Neuronal stem cell (in vitro differentiated cells): Measurements from ENCODE around the gene LAMA5.

ENCODE experiments used
- DNase-seq: peaks from one replicate; pipeline ENCODE4 v3.0.0-alpha.2; 2013; ENCODE audit warnings: low spot score
- H2AFZ ChIP-seq: one replicate; pipeline ENCODE4 v1.6.1; 2013; ENCODE audit warnings: mild to moderate bottlenecking, low read length, inconsistent platforms
- H2AK5ac ChIP-seq: 2 replicates; pipeline ENCODE4 v1.6.1; 2013; ENCODE audit warnings: low read depth, mild to moderate bottlenecking, inconsistent platforms, low read length, moderate library complexity, mixed read lengths
- H2BK120ac ChIP-seq: 2 replicates; pipeline ENCODE4 v1.6.1; 2013; ENCODE audit warnings: low read depth, mild to moderate bottlenecking, inconsistent platforms, low read length, moderate library complexity, mixed read lengths
- H2BK12ac ChIP-seq: one replicate; pipeline ENCODE4 v1.6.1; 2013; ENCODE audit warnings: low read length, inconsistent platforms
- H2BK15ac ChIP-seq: 2 replicates; pipeline ENCODE4 v1.6.1; 2013; ENCODE audit warnings: mild to moderate bottlenecking, low read length, inconsistent platforms, mixed read lengths
- H2BK5ac ChIP-seq: one replicate; pipeline ENCODE4 v1.6.1; 2013; ENCODE audit warnings: inconsistent platforms, mild to moderate bottlenecking, low read length, moderate library complexity
- H3K14ac ChIP-seq: one replicate; pipeline ENCODE4 v1.6.1; 2013; ENCODE audit warnings: low read length, inconsistent platforms
- H3K18ac ChIP-seq: 2 replicates; pipeline ENCODE4 v1.6.1; 2013; ENCODE audit warnings: low read length, inconsistent platforms
- H3K23ac ChIP-seq: 2 replicates; pipeline ENCODE4 v1.6.1; 2013; ENCODE audit warnings: low read depth, mild to moderate bottlenecking, mixed read lengths, low read length, inconsistent platforms; ENCODE audit not compliant: poor library complexity
- H3K27ac ChIP-seq: replicated peaks from 3 replicates; pipeline ENCODE4 v1.5.1; 2013; ENCODE audit warnings: low read length, inconsistent platforms
- H3K27me3 ChIP-seq, 3 experiments: 2 replicates each; pipeline ENCODE4 v1.6.1; 2013; ENCODE audit warnings: low read length in 3 of 3, mild to moderate bottlenecking in 2 of 3, inconsistent platforms in 1 of 3, low read depth in 1 of 3, mixed read lengths in 1 of 3, moderate library complexity in 1 of 3; ENCODE audit not compliant: control insufficient read depth in 3 of 3, insufficient read depth in 3 of 3
- H3K36me3 ChIP-seq, 2 donors: replicated peaks in 1 of 2; 2 replicates each; pipeline ENCODE4 v1.6.1; 2013; ENCODE audit warnings: low read length in 2 of 2; ENCODE audit not compliant: control insufficient read depth in 2 of 2, insufficient read depth in 2 of 2
- H3K4ac ChIP-seq: 2 replicates; pipeline ENCODE4 v1.6.1; 2013; ENCODE audit warnings: inconsistent platforms, mild to moderate bottlenecking, low read length, moderate library complexity
- H3K4me1 ChIP-seq, 2 donors: 1 replicate in 1 of 2; 2 replicates in 1 of 2; pipeline ENCODE4 v1.6.1; 2013; ENCODE audit warnings: low read length in 2 of 2, low read depth in 1 of 2; ENCODE audit not compliant: control insufficient read depth in 2 of 2, insufficient read depth in 1 of 2
- H3K4me2 ChIP-seq: one replicate; pipeline ENCODE4 v1.6.1; 2013; ENCODE audit warnings: mild to moderate bottlenecking, low read length, inconsistent platforms; ENCODE audit not compliant: insufficient read depth, poor library complexity, severe bottlenecking
- H3K4me3 ChIP-seq, 2 donors: 2 replicates each; pipeline ENCODE4 v1.5.1; 2013; ENCODE audit warnings: low read length in 2 of 2, mild to moderate bottlenecking in 2 of 2, inconsistent platforms in 1 of 2, moderate library complexity in 1 of 2
- H3K79me1 ChIP-seq: one replicate; pipeline ENCODE4 v1.6.1; 2013; ENCODE audit warnings: low read depth, mild to moderate bottlenecking, inconsistent platforms, low read length, moderate library complexity
- H3K9ac ChIP-seq: one replicate; pipeline ENCODE4 v1.6.1; 2013; ENCODE audit warnings: mild to moderate bottlenecking, low read depth, low read length, inconsistent platforms; ENCODE audit not compliant: poor library complexity
- H3K9me3 ChIP-seq, 2 donors: replicated peaks in 1 of 2; 2 replicates each; pipeline versions ENCODE3 to v1.6.1; 2013; ENCODE audit warnings: low read length in 2 of 2, mild to moderate bottlenecking in 2 of 2, inconsistent platforms in 1 of 2, low read depth in 1 of 2, mixed read lengths in 1 of 2, moderate library complexity in 1 of 2; ENCODE audit not compliant: control insufficient read depth in 2 of 2, insufficient read depth in 1 of 2
- H4K8ac ChIP-seq: one replicate; pipeline ENCODE4 v1.6.1; 2013; ENCODE audit warnings: low read depth, mild to moderate bottlenecking, inconsistent platforms, low read length, moderate library complexity
- H4K91ac ChIP-seq: one replicate; pipeline ENCODE4 v1.6.1; 2013; ENCODE audit warnings: low read length, low read depth, mild to moderate bottlenecking, inconsistent platforms; ENCODE audit not compliant: poor library complexity
- WGBS, 2 donors: extraction: QIAGEN DNeasy Blood & Tissue Kit; methylation state at CpG; one replicate each; pipeline ENCODE4 v1.1.7; 2013; ENCODE audit warnings: missing lambda C conversion rate in 2 of 2, mixed read lengths in 1 of 2; ENCODE audit not compliant: insufficient read length in 2 of 2, insufficient replicate concordance in 1 of 2; ENCODE audit errors: extremely low coverage in 2 of 2; 5-methylcytosine and 5-hydroxymethylcytosine counted together

Gene LAMA5

DNA sequence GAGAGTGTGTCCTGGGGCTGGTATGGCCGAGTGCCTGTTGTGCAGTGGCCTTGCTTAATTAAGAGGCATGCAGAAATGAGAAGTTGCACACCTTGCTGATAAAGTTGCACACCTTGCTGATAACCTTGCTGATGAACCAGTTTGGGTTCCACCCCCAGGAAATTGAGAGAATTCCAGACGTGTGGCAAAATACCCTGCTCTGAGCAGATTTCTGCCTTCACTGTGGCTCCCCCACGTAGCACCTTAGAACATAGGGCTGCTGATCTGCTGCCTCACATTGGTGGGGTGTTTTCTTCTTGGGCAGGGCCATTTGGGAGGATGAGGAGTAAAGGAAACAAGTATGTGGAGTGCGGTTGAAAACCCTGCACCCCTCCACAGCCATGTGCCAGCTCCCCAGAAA lies 86.8 kb downstream of the LAMA5 start:
- Histone ChIP-seq H2AK5ac (no peak overlapping the region), H3K23ac (no peak overlapping the region), H3K4me3 (no peak overlapping the region), H2AFZ (no peak overlapping the region), H3K9me3 (no peaks in the 10 kb centered on the region), H3K27ac (no peak overlapping the region), H3K4me2 (no peak overlapping the region), H3K18ac (no peak overlapping the region), H4K8ac (no peak overlapping the region), H3K27me3 (no peaks in the 10 kb centered on the region), H2BK120ac (no peak overlapping the region), H3K79me1 (peaks cover 3% of the 10 kb centered on the region), H3K4ac (no peak overlapping the region), H3K4me1 (no peaks in the 10 kb centered on the region), H4K91ac (no peak overlapping the region), H3K14ac (no peak overlapping the region), H2BK15ac (no peak overlapping the region), H3K9ac (no peak overlapping the region), H2BK5ac (no peak overlapping the region), H2BK12ac (no peak overlapping the region), H3K36me3 (peaks cover 42 to 91% of the 10 kb centered on the region in 2 donors)
- no CpG with 5 or more reads among the region's 4 CpGs for WGBS, 2 donors
- DNase-seq = no peak

DNA sequence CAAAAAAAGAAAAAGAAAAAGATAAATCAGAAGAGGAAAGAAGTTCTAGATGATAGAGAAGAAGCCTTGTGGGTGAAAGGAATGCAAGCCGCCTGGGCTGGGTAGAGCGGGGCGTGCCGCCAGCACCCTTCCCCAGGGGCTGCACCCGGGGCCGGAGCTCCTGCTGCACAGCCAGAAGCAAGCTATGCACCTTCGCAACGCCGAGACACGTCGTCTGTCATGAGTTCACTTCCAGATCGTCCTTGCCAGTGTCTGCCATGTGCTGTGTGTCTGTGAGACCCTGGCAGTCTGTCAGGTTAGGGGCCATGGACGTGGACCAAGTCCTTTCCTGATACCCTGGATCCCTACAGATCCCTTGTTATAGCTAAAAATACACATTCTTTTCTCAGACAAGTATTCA lies 89.9 kb downstream of the LAMA5 start:
- no peak overlapping the region for H3K4me3 ChIP-seq
- H2BK12ac ChIP-seq = no peak overlapping the region
- WGBS, 2 donors = no CpG with 5 or more reads among the region's 13 CpGs
- H3K79me1 ChIP-seq = peaks cover 3% of the 10 kb centered on the region
- no peaks in the 10 kb centered on the region for H3K4me1 ChIP-seq
- H3K14ac ChIP-seq = no peak overlapping the region
- no peak overlapping the region for H3K18ac ChIP-seq
- no peaks in the 10 kb centered on the region for H3K27me3 ChIP-seq
- no peak overlapping the region for H3K4ac ChIP-seq
- H3K23ac ChIP-seq = no peak overlapping the region
- no peak overlapping the region for H4K91ac ChIP-seq
- H3K4me2 ChIP-seq = no peak overlapping the region
- H2BK15ac ChIP-seq = no peak overlapping the region
- no peak overlapping the region for H2AK5ac ChIP-seq
- H3K27ac ChIP-seq = no peak overlapping the region
- no peaks in the 10 kb centered on the region for H3K9me3 ChIP-seq
- peaks cover 50 to 87% of the 10 kb centered on the region in 2 donors for H3K36me3 ChIP-seq
- H3K9ac ChIP-seq = no peak overlapping the region
- no peak overlapping the region for H2BK120ac ChIP-seq
- no peak overlapping the region for H4K8ac ChIP-seq
- no peak for DNase-seq
- no peak overlapping the region for H2BK5ac ChIP-seq
- no peak overlapping the region for H2AFZ ChIP-seq

DNA sequence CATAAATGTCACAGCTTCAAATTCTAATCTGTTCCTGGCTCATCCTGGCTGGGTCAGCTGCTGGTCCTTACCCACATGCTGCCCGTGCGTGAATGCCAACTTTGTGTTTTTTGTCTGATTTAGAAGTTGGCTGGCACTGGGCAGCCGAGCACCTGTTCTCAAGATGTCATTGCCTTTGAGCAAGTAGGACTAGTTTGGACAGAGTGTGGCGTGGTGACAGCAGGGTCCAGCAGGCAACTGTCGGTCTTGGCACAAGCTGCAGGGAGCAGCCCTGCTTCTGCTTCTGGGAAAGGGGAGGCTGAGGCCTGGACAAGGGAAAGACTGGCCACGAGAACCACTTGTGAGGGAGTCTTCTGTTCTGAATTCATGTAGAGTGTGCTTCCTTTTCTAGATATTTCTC lies 90.7 kb downstream of the LAMA5 start:
- Histone ChIP-seq H3K4me1 (no peaks in the 10 kb centered on the region), H3K9ac (no peak overlapping the region), H3K27ac (no peak overlapping the region), H3K79me1 (peaks cover 3% of the 10 kb centered on the region), H3K27me3 (no peaks in the 10 kb centered on the region), H2BK15ac (no peak overlapping the region), H4K8ac (no peak overlapping the region), H4K91ac (no peak overlapping the region), H2BK5ac (no peak overlapping the region), H2AK5ac (no peak overlapping the region), H3K23ac (no peak overlapping the region), H3K4ac (no peak overlapping the region), H2BK120ac (no peak overlapping the region), H3K9me3 (no peaks in the 10 kb centered on the region), H3K36me3 (peaks cover 49 to 87% of the 10 kb centered on the region in 2 donors), H3K4me3 (no peak overlapping the region), H2AFZ (no peak overlapping the region), H3K18ac (no peak overlapping the region), H3K14ac (no peak overlapping the region), H2BK12ac (no peak overlapping the region), H3K4me2 (no peak overlapping the region)
- no CpG with 5 or more reads among the region's 6 CpGs for WGBS, 2 donors
- DNase-seq = no peak

DNA sequence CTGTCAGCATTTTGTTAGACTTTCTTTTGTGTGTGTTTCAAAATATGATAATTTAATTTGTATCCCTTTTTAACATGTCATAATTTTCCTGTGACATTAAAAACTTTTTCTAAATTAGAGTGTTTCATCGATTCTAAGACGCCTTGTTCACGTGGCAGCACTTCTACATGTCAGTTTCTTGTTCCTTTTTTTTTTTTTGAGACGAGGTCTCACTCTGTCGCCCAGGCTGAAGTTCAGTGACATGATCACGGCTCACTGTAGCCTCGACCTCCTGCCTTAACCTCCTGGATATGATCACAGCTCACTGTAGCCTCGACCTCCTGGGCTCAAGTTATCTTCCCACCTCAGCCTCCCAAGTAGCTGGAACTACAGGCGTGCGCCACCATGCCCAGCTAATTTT lies 91.9 kb downstream of the LAMA5 start:
- no peak overlapping the region for H4K8ac ChIP-seq
- WGBS, 2 donors = no CpG with 5 or more reads among the region's 10 CpGs
- no peak overlapping the region for H3K4ac ChIP-seq
- H4K91ac ChIP-seq = no peak overlapping the region
- H3K4me2 ChIP-seq = no peak overlapping the region
- no peak overlapping the region for H2BK15ac ChIP-seq
- no peaks in the 10 kb centered on the region for H3K4me1 ChIP-seq
- no peak overlapping the region for H3K23ac ChIP-seq
- H3K36me3 ChIP-seq = peaks cover 37 to 75% of the 10 kb centered on the region in 2 donors
- H2AFZ ChIP-seq = no peak overlapping the region
- H3K27ac ChIP-seq = no peak overlapping the region
- H2AK5ac ChIP-seq = no peak overlapping the region
- H3K14ac ChIP-seq = no peak overlapping the region
- H3K18ac ChIP-seq = no peak overlapping the region
- H3K4me3 ChIP-seq = no peak overlapping the region
- H3K27me3 ChIP-seq = no peaks in the 10 kb centered on the region
- DNase-seq = no peak
- no peak overlapping the region for H2BK120ac ChIP-seq
- peaks cover 3% of the 10 kb centered on the region for H3K79me1 ChIP-seq
- H3K9ac ChIP-seq = no peak overlapping the region
- H2BK12ac ChIP-seq = no peak overlapping the region
- H3K9me3 ChIP-seq = no peaks in the 10 kb centered on the region
- no peak overlapping the region for H2BK5ac ChIP-seq
